Activated T-cell treated with anti-CD3 and anti-CD28 coated beads, Interleukin-2, amount 50 U/mL, for 1 hour (primary cell): ENCODE results near the gene PIAS1.
"Not testable (repeated sequence)": the region's sequence is repeated elsewhere in the genome, so short reads cannot be mapped to it uniquely, and the experiment has no call there.

Experiments
- DNase-seq: peaks from one replicate; pipeline ENCODE4 v3.0.0-alpha.2; 2020

The PIAS1 gene

DNA sequence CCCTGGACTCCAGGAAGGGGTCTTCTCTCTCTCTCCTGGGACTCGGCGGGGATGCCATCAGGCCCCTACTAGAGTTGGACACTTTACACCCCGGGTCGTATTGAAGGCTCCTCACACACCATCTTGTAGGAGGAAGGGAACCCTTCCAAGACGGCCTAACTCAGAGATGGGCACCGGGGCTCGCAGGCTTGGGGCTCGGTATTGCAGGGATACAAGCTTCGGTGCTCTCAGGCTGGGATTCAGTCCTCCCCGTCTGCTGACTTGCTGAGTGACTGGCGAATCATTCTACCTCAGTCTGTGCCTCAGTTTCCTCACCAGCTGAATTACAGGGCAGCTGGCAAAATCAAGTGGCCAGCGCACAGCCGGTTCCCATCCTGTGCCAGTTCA, 151.4 kb downstream of the PIAS1 start:
- no peak for DNase-seq

DNA sequence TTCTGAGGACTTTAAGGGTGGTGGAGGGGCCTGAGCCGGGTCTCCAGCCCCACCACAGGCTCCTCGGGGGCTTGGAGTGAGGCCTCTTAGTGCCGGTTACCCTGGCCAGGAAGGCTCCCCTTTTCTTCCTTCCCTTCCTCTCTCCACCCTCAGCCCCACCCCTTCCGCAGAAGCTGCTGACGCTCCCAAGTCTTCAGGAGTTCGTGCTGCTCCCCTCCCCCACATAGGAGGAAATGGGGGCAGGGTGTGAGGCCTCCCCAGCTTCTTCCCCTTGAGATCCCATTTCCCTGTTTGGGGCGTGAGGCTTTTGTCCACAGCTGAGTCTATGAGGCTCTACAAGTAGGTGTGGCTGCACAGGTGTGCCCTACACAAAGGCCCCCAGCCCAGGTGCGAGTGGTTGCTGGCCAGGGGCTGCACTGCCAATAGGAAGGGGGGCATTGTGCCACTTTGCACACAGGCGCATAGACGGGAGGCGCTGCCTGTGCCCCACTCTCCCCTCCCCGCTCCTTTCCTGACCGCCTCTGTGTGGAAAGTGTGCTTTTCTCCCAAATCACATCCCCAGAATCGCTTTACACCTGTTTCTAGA, 151.9 kb downstream of the PIAS1 start:
- DNase-seq, result no peak

DNA sequence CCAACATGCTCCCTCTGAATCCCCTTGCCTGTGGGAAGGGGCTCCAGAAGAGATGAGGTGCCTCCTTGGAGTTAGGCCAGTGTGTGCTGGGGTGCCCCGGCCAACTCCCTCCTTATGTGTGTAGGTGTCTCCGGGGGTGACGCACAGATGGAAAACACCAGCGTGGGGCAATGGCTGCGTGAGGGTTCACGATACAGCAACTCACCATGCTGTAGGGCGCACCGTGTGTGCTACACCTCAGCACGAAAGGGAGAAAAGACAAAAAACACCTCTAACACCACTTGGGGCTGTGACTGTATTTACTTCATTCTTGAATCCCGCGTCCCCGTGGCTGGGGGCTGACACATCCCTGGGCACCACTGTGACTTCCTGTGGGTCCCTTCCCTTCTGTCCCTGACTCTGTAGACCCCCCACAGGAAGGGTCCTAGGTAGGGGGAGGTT, 152.6 kb downstream of the PIAS1 start:
- no peak for DNase-seq

DNA sequence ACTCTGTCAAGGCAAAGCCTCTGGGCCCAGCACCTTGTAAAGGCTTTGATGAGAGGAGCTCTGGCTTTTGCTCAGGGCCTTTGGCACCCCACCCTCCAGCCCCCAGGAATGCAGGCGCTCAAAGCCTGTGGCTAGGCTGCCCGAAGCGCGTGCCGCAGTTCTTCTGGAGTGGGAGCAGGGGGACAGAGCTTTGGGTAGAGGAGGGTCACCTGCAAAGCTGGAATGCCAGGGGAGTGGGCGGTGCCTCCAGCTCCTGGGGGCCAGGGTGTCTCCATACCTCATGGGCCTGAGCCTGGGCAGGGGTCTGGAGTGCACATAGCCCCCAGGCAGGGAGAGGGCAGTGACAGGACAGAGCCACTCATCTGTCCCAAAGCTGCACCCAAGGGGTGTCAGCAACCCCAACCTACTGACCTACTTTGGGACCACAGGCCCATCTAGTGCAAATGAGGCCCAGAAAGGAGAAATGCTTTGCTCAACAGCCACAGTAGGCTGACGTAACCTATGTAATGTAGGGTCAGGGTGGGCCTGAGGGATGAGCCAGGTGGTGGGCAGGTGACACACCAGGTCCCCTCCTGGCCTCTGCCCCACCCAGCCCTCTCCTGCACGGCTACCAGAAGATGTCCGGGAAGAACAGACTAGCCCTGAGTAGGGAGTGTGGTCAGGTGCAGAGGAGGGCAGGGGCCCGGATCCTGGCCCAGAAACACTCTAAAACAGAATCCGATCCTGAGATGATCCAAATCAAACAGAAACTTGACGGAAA, 153.2 kb downstream of the PIAS1 start:
- no peak for DNase-seq

DNA sequence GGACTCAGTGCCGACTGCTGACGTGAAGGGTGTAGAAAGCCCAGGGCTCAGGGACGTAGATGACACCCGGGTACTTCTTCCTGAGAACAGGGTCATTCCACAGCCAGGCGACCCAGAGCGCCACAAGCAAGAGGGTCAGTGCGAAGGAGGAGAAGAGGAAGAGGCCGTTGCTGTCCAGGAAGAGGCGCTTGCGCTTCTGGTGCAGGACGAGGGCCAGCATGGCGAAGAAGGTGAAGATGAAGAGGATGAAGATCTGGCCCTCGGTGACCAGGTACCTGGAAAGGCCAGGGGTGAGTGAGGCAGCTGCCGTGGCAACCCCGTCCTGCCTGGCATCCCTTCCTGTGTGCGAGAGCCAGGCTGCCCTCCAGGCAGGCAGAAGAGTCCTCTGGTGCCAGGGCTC, 154.0 kb downstream of the PIAS1 start:
- no peak for DNase-seq

DNA sequence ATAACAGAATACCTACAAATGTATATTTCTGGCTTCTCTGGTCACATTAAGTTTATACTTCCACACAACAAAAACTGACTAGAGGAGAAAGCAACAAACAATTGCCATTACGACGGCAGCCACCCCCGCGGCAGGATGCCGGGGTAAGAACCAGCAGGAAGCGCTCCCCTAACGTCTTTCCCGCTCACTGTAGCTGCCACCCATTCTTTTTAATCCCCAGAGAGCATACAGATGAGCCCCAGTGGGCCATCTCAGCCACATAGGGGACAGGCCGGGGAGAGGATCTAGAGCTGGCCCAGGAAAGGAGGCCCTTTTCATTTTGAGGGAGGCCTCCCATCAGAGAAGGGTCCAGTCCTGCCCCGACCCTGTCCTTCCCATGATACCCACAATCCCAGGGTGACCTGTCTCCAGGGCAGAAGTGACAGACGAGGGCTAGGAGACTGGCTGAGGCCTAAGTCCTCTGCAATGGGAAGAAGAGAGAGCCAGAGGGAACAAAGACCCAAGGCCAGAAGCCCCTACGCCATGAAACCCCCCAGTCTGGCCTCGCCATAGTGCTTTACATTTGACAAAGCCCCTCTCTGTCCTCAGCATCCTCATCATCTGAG, 154.6 kb downstream of the PIAS1 start:
- DNase-seq, result no peak

DNA sequence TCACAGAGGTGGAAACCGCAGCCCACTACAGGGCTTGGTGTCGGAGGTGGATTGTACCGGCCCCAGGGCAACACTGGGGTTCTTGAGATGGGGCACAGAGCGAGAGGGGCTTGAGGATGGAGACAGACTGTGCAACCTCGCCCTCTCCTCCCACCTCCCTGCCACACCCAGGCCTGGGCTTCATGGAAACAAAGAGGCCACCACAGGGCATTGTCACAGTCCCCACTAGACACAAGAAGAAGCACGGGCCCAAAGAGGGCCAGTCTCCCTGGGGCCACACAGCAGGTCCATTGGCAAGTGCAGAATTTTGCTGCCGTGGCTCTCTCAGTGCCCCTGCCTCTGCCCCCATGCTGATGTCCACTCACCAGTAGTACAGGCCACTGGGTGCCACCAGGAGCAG, 155.2 kb downstream of the PIAS1 start:
- no peak for DNase-seq

DNA sequence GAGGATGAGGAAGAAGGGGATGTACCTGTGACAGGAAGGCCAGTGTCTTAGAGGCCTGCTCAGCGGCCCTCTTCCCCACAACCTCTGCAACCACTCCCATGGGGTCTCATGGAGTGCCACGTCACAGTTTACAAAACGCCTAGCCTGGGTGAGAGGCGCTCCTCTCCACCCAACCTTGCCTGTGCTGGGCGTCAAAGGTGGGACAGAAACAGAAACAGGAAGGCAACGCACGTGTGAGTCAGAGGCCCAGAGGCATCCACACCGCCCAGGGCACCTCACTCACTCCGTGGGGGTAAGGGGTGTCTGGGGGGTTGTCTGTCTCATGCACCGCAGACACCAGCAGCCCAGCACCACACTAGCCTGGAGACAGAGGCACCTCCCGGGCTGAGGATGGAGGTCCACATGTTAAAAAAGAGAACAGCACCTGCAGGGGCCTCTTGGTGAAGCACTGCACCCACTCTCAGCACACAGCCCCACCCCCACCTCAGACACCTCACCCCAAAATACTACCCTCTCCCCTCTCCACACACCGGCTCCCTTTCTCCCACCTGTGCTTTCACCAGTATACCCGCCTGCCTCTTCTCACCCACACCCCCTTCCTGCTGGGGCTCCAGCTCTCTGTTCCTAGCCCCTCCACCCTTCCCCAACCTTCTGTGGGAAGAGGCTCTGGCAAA, 155.8 kb downstream of the PIAS1 start:
- peak; percentile 46 for DNase-seq

DNA sequence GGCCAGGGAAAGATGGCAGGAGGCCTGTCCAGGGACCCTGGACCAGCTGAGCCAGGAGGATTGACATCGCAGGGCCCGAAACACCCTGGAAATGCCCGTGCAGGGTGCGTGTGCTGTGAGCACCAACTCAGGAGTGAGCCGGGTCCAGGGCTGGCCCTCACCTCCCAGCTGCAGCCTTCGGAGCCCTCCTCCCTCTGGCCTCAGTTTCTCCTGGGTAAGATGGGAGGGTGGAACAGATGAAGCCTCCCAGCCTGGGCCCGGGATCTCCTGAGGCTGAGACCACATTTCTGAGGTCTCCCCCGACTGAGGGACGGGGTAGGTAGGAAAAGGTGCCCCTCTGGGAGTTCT, 156.3 kb downstream of the PIAS1 start:
- DNase-seq, result no peak

DNA sequence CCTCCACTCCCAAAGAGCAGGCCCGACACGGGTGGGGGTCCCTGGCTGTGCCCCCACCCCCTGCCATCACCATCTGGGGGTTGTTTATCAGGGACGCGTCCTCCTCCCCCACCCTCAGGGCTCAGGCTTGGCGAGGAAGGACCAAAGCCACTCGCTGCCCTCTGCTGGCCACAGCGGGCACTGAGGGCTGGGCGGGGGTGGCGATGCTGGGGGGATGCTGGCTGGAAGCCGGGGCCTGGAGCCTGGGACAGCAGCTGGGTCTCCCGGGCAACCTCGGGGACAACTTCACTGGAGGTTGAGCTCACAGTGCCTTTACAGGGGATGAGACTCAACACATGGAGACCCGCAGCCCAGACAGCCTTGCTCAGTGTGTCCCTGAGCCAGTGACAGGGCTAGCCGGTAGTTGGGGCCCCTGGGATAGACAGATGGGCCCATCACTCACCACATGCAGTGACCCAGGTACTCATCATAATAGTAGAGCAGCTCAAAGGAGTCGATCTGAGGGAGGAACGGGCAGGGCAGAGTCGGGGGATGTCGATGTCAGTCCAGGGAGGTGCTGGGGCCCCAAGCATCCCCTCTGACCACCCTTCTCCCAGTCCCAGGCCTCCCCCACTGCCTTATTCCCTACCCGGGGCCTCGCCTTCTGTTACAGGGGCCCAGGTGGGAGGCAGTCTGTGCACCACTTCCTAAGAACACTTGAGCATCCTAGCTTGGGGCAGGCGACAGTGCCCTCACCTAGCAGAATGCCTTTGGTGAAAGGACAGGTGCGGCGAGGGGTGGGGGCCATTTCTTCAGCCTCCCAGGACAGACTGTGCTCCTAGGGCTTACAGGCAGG, 156.9 kb downstream of the PIAS1 start:
- peak; percentile 69 for DNase-seq

DNA sequence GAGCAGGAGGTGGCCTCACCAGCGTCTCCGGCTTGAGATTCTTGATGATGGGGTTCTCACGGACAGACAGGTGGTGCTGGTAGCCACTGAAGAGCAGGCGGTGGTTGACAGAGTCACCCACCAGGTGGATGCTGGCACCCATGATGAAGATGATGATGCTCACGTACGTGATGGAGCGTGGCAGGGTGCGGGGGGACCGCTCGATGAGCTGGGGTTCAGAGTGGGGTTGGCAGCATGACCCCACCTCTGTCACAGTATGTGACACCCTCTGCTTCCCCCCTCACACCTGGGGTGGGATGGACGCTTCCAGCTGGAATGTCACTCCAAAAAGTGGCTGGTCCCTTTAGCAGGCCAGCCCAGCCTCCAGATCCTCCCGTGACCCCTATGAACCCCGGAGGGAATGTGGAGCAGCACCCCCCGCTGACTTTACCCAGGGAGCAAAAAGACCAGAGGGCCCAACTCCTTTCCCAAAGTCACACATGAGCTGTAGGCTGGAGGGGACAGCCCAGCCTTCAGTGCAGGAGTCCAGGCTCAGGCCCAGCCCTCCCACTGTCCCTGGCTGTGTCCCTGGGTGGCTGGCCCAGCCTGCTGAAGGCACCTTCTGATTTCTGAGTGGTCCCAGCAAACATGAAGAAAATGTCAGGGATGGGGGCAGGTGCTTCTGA, 157.7 kb downstream of the PIAS1 start:
- no peak for DNase-seq

DNA sequence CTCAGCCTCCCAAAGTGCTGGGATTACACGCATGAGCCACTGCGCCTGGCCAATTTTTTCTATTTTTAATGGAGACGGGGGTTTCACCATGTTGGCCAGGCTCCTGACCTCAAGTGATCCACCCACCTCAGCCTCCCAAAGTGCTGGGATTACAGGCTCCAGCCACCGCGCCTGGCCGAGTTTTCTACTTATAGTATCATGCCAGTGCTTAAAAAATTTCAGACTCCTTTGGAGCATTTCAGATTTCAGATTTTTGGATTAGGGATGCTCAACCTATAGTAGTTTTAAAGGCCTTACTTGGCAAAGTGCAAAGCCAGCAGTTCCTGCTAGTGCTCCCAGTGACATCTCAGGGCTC, 159.4 kb downstream of the PIAS1 start:
- DNase-seq, result not testable (repeated sequence)

DNA sequence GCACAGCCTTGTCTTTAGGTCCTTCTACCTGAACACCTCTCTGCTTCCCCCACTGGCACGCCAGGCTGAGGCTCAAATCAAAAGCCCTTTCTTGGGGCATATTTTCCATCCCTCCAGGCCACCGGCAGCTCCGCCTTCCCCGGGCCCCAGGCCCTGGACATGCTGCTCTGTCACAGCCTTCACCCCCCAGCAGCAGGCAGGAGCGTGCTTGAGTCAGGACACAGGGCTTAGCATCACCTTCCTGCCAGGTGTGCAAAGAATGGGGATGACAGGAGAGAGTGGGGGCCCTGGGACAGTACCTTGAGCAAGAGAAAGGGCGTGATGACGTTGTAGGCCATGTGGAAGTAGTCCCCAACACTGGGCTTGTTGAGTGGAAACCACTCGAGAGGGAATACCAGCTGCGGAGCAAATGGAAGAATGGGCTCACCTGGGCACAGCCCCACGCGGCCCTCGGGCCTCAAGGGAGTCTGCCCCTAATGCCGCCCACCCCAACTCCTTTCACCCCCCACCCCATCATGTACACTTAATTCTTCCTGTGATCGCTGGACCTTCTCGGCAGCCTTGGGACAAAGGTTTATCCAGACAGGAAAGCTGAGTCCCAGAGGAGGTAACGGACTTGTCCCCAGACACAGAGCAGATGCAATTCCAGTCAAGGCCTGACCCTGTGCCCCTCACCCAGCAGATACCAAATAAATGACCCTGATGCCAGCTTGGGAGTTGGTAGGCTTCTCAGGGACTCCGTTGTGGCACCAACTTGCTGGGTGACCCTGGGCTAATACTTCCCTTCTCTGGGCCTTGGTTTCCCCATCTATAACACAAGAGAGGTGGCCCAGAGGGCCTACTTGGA, 160.1 kb downstream of the PIAS1 start:
- no peak for DNase-seq

DNA sequence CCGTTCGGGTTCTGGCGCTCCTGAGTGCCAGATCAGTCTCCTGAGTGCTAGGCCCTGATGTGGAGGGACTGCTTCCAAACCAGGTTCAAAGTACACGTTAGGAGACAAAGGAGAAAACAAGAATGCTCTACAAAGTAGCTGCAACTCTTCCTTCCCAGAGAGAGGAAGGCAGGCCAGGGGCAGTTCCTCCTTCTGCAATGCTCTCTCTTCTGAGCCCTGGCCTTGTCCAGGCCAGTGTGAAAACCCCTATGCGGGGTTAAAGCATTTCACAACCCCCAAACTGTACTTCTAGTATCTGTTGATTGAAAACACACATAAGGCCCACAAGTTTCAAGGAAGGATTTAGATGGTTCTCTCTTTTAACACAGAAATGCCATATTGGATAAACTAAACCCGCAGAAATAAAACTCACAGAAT, 160.7 kb downstream of the PIAS1 start:
- no peak for DNase-seq

DNA sequence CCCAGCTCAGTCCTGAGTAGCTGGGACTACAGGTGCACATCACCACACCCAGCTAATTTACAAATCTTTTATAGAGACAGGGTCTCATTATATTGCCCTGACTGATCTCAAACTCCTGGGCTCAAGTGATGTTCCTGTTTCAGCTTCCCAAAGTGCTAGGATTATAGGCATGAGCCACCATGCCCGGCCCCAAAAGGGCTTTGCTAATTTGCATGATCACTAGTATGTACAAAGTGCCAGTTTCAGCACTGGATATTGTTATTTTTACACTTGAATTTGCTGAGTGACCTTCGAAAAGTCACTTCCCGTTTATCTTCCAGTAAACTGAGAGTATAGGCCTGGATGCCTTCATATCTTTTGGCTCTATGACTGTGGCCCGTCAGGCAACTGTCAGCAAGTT, 163.2 kb downstream of the PIAS1 start:
- no peak for DNase-seq

DNA sequence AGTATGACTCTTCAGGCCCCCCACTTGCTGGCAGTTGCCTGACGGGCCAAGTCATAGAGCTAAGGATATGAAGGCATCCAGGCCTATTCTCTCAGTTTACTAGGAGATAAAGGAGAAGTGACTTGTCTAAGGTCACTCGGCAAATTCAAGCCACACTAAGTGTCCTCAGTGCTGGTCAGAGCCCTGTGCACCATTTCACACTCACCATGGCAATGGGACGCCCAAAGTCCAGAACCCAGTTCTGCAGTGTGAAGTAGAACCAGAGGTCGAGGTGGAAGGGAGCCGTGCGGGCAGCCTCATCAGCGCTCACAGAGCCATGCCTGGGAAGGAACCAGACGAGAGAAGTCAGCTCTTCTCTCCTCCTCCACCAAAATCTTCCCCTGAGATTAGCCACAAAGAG, 164.2 kb downstream of the PIAS1 start:
- DNase-seq, result no peak

DNA sequence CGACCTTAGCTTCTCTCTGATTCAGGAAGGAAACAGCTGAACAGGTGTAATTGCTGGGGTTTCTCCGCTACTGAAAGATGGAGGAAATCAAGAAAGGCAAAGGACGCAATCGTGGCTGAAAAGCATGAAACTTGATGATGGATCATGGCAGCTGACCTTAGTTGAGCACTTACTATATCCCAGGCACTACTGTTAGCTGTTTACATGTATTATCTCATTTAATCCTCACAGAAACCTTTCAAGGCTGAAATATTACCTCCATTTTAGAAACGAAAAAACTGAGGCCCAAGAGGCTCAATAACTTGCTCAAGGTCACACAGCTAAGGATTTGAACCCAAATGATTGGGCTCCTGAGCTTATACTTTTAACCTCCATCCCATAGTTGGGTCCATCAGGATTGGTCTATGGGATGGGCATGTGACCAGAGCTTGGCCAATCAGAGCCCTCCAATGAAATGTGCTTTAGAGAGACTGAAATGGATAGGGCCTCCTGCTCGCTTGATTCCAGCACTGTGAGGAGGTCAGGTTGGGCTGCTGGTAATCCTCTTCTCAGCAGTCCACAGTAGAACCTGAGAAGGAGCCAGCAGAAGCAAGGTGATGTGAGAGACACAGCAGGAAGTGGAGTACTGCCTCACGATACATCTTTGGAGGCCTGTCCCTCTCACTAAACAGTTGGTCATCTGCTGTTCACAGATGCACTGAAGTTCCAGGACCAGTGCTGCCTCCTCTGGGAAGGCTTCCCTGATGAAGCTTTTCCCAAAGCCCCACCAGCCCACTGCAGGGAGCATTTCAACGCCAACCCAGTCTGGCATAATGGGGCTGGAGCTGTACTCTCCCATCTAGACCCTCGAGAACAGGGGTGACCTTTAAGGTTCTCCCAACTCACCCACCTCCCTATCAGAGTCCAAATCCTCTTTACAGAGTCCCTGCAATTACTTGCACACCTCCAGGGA, 165.0 kb downstream of the PIAS1 start:
- DNase-seq, result no peak

DNA sequence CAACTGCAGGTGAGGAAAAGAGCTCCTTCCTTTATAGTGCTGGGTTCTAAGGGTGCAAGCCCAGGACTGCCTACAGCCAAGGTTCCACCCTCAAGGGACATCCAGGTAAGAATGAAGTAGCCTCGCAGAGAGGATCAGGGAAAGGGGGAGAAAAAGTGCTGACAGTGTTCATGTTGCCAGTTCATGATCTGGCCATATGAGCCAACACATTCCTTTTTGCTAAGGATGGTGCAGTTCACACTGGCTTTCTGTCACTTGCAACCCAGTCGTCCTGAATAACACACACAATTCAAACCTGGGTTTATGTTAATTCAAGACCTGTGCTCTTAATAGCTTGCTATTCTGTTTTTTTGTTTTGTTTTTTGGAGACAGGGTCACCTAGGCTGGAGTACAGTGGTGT, 166.4 kb downstream of the PIAS1 start:
- no peak for DNase-seq

DNA sequence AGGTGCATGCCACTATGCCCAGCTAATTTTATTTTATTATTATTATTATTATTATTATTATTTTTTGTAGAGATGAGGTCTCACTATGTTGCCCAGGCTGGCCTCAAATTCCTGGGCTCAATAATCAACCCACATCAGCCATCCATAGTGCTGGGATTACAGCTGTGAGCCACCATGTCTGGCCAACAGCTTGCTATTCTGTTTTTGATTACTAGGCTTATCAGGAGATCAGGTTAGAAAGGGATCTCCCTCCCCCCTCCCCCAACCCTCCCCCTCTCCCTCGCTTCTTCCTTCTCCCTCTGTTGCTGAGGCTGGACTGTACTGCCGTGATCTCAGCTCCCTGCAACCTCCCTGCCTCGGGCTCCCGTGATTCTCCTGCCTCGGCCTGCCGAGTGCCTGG, 166.9 kb downstream of the PIAS1 start:
- no peak for DNase-seq
